NCI-H2227 (cell line): ENCODE data around the gene KRTAP5-6.

Experiments used
- DNase-seq: peaks from one replicate; lab custom pipeline; 2025; ENCODE audit not compliant: unreplicated experiment; lab: John Stamatoyannopoulos, UW

The KRTAP5-6 gene

GRCh38 chr11:1696608-1697570, at the start of gene KRTAP5-6:
Gene KRTAP5-6 (plus strand): TSS chr11:1697195. CDS start chr11:1697246, 51 bp downstream.
- DNase-seq: no peak

- no peak for DNase-seq
These were observed 48.9 kb upstream of the KRTAP5-6 start for GRCh38 chr11:1647901-1648652.

- DNase-seq: no peak
These were observed 48.2 kb upstream of the KRTAP5-6 start for GRCh38 chr11:1648653-1649420.

- DNase-seq: no peak
These were observed 46.7 kb upstream of the KRTAP5-6 start for GRCh38 chr11:1650034-1650917.

GRCh38 chr11:1650918-1651262, 46.1 kb upstream of the KRTAP5-6 start:
- no peak for DNase-seq

GRCh38 chr11:1651411-1651980, 45.5 kb upstream of the KRTAP5-6 start:
- DNase-seq: no peak

GRCh38 chr11:1652026-1652425, 45.0 kb upstream of the KRTAP5-6 start:
- DNase-seq: no peak

- no peak for DNase-seq
These were observed 44.6 kb upstream of the KRTAP5-6 start for GRCh38 chr11:1652442-1652770.

DNA sequence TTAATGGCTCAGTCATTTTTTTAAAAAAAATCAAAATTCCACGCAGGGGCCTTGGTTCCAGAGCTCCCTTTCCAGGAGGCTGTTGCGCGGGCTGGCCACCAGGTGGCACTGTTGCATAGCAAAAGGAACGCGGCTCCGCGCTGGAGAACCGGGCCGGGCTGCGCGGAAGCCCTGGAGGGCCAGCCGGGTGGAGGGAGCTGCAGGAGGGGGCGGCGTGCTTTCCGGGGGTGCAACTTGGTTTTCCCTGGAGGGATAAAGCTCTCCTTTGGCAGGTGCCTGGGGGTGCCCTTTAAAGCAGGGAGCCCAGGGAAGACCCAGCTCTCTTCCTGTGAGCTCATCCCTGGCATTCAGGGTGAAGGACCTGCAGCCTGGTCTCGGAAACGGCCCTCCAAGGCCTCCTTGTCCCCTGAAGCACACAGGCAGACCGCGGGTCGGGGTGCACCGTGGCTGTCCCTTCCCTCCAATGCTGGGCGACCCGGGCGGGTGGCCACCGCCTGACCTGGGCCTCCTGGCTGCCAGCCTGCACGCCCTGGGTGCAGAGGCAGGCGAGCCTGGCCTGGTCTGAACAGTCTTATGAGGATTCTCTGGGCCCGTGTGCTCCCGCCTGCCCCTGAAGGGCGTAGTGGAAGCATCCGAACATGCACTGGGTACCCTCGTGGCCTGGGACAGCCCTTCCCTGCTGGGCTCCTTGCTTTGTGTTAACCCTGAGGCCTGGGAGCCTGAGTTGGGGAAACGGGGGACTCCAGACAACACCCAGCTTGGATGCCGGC, 44.0 kb upstream of the KRTAP5-6 start:
- DNase-seq: peak; percentile 91

DNA sequence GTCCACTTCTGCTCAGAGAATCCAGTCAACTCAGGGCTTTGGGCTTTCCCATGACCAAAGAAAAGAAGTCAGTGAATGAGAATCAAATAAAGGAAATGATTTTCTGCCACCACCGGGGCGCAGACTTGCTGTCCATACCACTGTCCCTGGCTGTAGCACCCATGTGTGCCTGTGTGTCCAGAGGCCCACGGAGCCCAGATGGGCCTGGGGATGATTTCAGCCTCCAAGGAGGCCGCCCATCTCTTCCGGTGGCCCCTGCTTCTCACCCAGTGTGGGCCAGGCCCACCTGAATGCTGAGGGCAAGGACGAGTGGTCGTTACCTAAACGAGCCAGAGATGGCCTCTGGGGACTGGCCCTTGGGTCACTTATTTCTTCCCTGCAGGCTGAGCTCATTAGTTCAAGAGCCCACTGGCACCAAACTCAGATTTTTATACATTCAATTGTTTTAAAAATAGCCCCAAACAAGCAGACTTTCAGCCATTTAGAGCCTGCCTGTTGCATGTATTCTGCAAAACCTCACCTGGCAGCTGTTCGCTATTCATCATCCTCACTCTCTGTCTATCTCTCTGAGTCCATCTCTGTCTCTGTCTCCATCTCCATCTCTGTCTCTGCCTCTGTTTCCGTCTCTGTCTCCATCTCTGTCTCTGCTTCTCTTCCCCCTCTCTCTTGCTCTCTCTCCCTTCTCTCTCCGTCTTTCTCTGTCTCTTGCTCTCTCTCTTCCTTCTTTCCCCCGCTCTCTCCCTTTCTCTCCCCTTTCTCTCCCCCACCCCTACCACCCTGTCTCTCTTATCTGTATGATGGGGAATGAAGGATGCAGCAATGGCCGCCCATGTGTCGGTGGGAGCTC, 43.2 kb upstream of the KRTAP5-6 start:
- DNase-seq: no peak

DNA sequence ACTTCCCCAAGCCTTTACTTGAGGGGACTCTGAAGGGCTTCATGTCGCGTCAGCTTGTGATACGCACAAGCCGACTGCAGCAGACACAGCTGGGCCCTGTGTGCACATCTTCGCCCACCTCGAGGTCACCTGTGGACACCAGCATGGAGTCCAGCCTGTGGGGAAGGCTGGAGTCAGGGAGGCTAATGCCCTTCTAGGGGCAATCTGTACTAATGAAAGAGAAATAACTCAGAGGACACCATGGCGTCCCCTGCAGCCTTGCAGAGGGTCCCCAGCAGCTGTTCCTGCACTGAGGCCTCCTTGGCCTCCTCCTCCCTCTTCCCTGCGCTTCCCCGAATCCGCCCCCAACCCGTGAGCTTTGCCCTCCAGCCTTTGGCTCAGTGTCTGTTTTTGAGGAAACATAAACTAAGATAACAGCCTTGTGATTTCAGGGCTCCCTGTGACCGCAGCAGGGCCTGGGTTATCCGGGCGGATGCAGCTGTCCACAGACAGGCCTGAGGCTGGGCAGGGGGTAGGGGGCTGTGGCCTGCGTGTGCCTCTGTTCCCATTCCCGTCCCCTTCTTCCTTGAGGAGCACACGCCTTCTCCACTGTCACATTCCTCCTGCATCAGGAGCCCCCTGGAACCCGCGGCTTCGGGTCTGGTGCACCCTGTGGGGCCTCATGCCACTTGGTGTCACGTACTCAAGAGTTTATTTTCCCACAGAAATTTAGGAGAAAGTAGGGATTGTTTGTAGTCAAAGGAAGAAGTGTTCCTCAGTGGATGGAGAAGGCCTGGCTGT, 42.4 kb upstream of the KRTAP5-6 start:
- DNase-seq: no peak

- no peak for DNase-seq
These were observed 41.6 kb upstream of the KRTAP5-6 start for GRCh38 chr11:1655168-1656060.

DNA sequence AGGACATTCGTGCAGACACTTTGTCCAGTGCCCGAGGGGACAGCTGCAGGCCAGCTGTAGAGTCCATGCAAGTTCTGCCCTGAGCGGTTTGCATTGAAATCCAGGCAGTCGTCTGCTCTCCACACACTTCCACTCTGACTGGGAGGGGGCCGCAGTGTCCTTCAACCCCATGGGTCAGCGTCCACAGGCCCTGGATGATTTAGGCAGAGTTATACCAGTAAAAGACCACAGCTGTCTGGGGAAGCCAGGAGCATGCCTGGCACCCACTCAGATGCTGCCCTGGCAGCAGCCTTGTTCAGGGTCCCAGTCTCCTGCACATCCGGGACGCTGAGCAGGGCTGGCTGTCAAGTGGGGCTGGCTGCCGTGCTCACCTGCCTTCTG, 40.9 kb upstream of the KRTAP5-6 start:
- DNase-seq: no peak

DNA sequence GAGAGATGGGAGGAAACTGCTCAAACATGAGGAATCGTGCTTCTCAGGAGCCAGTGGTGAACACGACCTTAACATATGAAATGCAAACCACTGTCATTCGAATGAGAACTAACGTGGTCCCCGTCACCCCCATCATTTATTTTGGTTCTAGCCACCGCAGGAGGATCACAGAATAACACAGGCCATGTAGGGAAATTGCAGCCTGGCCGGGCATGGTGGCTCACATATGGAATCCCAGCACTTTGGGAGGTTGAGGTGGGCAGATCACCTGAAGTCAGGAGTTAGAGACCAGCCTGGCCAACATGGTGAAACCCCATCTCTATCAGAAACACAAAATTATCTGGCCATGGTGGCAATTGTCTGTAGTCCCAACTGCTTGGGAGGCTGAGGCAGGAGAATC, 40.3 kb upstream of the KRTAP5-6 start:
- no peak for DNase-seq

DNA sequence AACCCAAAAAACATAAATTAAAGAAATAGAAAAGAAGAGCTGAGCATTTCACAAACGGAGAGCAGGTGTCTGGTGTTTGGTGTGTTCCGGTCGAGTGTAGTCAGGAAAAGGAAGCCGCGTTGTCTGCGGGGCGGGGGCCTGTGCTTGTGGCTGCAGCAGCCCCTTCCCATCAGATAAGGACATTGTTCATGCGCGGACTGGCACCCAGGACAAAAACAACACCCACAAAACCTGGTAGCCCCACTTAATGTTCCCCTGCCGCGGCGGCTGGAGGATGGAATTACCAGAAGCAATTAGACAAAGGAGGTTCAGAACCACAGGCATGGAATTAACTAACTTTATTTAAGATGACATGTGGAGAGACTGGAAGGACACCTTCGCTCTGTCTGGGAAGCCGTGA, 37.5 kb upstream of the KRTAP5-6 start:
- DNase-seq: no peak

- no peak for DNase-seq
These were observed 36.7 kb upstream of the KRTAP5-6 start for GRCh38 chr11:1660111-1660867.
